ENCODE data around the gene HEXIM2. TPM values are rescaled to one million over a fixed set of nuclear protein-coding genes. Genes with fewer than 3 reads are reported as not detected.

The HEXIM2 gene
- total RNA-seq, 1 experiment from 2014 or later = 11.9 TPM

GRCh38 chr17:45218895-45219661 lies 57.4 kb downstream of the HEXIM2 start (continued):
- TF ChIP-seq CTCF (IDR thresholded peaks at IDR 0.05) (peak; percentile 98), USF1 (CRISPR knock-in tag; IDR thresholded peaks at IDR 0.05) (no peak)

Small RNA genes lying within 50 kb of the gene (microRNA-seq; reads per million reads assigned to microRNA genes)
- gene MIR6784 (ENCODE audit: borderline number of aligned reads) = not detected

Other genes starting within 250 kb of the HEXIM2 start
- gene GFAP, start 246.4 kb upstream of the HEXIM2 start, total RNA-seq (2021) = 1.5 to 2.2 TPM (median 1.6 TPM) in 3 replicates
- gene KIF18B, start 214.1 kb upstream of the HEXIM2 start, total RNA-seq (2021) = 62.2 to 82.2 TPM (median 66.3 TPM) in 3 replicates
- gene C1QL1, start 193.6 kb upstream of the HEXIM2 start, total RNA-seq (2021) = 13.4 to 16.8 TPM (median 15.6 TPM) in 3 replicates
- 57.7 to 59.2 TPM (median 58.7 TPM) in 3 replicates for gene DCAKD, start 110.2 kb upstream of the HEXIM2 start, total RNA-seq (2021)
- 152 to 162 TPM (median 153 TPM) in 3 replicates for gene NMT1, start 100.6 kb upstream of the HEXIM2 start, total RNA-seq (2021)
- 45.9 to 55.8 TPM (median 55.8 TPM) in 3 replicates for gene PLCD3, start 29.4 kb upstream of the HEXIM2 start, total RNA-seq (2021)
- gene ACBD4, start 26.2 kb upstream of the HEXIM2 start, total RNA-seq (2021) = 12.7 to 21.0 TPM (median 21.0 TPM) in 3 replicates
- gene HEXIM1, start 13.4 kb upstream of the HEXIM2 start, total RNA-seq (2021) = 29.6 to 36.9 TPM (median 35.2 TPM) in 3 replicates
- gene FMNL1, start 60.0 kb downstream of the HEXIM2 start, total RNA-seq (2021) = 5.3 to 7.9 TPM (median 7.3 TPM) in 3 replicates
- gene SPATA32, start 100.2 kb downstream of the HEXIM2 start, total RNA-seq (2021) = 0.14 to 0.15 TPM in 2 of 3 replicates, not detected in the other
- 3.3 to 4.0 TPM (median 3.8 TPM) in 3 replicates for gene MAP3K14, start 155.1 kb downstream of the HEXIM2 start, total RNA-seq (2021)

All from WTC11 (cell line).